ENCODE results near the gene CRP.
"Not testable (repeated sequence)": the region's sequence is repeated elsewhere in the genome, so short reads cannot be mapped to it uniquely, and the experiment has no call there.

The CRP gene, protein sequence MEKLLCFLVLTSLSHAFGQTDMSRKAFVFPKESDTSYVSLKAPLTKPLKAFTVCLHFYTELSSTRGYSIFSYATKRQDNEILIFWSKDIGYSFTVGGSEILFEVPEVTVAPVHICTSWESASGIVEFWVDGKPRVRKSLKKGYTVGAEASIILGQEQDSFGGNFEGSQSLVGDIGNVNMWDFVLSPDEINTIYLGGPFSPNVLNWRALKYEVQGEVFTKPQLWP

DNA sequence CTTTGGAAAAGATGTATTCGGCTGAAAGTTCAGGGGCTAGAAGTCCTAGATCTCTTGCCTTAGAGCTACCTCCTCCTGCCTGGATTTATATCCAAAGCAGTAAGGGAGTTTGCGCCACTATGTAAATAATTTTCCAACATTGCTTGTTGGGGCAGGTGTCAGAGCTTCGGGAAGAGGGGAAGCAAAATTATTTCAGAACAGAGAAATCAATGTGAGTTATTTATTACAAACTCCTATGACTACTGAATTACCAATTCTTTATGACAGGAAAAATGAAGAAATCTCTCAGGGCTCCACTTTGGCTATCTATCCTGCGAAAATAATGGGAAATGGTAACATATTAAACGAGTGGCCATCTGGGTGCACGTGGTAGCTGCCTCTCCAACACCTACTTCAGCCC lies at the start of gene CRP:
CRP (minus strand) TSS at position 61 of the 400 bp plus-strand sequence. CDS start 104 bp downstream, outside the sequence.
- no peak for DNase-seq

DNA sequence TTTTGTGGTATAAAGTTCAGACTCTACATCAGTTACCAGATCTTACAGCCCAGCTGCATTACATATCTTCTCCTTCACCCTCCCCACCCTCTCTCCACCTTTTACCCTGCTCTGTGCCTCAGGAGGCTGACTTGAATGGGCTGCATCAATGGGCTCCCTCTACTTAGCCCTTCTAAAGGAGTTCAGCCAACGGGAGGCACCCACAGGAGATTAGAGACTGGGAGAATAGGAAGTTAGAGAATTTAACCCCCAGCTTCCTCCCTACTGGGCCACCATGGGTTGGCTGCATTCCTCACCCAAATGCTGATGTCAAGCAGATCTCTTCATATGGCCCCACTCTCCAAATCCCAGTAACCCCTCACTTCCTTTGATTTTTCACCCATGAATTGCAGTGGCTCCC lies 49.3 kb upstream of the CRP start:
- no peak for DNase-seq

DNA sequence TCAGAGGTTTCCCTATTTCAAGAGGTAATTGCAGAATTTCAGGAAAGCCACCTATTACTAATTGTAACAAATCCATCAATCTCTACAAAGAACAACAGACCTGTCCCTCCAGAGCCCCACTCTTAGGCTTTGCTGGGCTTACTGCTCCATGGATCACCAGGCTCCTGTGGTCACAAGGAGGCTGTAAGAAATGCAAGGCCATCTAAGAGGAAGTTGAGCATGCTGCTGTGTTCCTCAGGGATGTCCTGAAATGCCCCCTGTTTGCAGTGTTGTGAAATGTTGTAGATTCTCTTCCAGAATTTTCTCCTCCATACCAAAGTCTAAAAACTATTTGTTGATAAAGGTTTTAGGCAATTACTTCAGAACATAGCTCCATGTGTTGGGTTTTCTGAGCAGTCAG lies 42.0 kb upstream of the CRP start:
- DNase-seq, result no peak

DNA sequence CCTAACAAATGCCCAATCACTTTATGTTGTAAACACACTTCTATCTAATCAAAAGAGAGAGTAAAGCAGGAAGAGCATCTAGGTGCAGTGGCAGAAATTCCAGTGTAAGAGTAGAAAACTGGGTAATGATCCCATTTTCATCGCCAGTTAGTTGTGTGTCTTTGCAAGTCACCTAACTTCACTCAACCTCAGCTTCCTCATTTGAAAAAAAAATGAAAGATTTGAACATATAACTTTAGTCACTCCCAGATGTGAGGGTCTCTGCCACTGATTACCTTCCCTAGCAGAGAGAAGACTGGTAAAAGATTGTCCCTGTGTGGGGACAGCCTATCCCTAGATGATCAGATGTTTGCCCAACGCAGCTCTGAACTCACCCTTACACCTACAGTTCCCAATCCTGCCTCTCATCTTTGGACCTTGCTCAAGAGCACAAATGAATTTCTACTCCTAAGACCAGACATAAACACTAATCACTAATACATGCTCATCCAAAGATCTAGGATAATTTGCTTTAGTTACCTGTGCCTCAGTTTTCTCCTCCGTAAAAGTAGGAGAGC lies 41.1 kb upstream of the CRP start:
- DNase-seq, result no peak

DNA sequence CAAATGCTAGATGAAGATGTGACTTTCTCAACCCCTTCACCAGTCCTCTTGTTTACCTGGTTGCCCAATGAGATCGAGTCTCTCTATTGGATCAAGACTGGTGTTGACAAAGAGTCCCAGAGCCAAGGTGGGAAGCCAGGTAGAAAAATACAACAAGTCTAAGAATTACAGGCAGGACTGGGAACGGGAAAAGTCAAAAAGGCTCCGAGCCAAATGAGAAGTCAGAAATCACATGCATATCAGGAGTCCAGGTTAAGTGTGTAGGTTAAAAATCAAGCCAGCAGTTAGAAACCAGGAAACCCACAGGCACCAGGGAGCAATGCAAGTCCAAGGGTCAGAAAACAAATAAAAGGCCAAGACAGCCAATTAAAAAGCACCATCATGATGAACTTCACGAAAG lies 39.0 kb upstream of the CRP start:
- DNase-seq, result no peak

DNA sequence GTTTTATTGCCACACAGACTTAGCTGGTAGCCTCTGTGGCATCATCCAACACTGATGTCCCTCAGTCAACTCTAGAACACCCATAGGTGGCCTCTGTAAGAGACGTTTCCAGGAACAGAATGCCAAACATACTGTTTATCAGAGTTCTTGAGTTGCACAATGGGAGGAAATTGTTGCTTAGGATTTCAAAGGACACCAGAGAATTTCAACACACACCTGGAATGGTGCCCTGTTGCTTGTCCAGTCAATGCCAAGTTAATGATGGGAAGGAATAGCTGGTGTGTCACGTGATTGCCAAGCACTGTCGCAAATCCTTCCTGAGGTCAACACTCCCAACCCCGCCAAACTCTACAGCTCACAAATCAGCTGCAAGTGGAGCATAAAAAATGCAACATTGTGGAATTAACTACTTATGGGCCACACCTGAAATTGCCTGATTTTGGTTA lies 37.8 kb upstream of the CRP start:
- DNase-seq, result no peak

DNA sequence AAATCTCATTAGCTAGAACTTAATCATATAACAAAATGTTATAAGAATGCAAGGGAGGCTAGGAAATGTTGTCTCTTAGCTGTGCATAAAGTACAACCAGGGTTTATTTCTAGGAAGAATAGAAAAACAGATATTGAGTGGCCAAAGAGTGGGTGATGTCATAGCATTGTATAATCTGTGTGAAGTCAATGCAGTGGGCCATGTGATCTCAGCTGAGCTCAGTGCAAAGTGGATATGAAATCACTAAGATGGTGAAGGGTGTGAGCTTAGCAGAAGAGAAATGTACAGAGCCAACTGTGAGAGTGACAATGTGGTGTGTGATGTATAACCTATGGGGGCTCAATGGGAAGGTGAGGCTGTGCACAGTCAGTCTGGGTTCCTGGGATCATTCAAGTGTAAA lies 36.6 kb upstream of the CRP start:
- no peak for DNase-seq

DNA sequence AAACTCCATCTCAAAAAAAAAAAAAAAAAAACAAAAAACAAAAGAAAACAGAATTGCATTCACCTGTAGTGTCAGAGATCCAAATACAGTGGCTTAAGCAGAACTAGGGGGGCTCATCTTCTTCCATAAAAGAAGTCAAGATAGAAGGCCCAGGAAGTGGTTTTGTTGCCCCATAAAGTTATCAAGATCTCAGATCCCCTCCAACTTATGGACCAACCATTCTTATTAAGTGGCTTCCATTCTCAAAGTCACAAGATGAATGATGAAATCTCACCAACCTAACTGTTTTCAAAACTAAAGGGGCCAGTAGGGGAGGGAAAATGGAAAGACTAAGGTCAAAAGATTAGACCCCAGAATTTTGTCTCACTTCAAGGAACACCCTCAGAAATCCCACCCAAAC lies 36.2 kb upstream of the CRP start:
- DNase-seq, result no peak

DNA sequence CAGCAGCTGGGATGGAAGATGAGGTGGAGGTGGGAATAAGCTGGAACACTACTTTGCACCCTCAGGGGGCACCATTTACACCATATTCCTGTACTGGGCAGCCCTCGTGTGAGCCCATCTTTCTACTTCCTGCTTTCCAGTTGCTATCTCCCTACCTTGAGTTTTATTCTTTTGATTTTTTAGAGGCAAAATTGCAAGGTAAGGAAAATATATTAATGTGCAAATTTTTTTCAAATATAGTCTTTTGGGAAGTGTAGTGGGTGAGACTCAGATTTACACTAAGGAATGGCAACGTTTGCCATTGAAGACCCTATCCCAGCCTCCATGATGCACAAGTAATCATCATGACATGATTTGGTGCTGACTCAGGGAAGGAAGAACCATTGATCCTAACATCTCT lies 35.2 kb upstream of the CRP start:
- no peak for DNase-seq

DNA sequence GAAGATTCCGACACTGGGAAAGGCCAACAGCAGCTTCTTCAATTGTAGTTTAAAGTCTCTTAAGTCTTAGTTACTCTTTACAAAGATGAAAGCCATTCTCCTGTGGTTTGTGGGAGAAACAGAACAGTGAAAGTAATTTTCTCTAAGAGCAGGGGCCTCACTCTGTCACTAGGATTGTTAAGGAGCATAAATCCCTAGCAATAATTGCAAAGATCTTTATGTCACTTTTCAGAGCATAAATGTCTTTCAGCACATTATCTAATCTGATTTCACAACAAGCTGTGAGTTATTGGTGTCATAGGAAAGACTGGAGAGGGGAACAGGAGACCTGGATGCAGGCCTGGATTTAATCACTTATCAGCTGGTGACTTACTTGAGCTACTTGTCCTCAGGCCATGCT lies 34.0 kb upstream of the CRP start:
- no peak for DNase-seq

DNA sequence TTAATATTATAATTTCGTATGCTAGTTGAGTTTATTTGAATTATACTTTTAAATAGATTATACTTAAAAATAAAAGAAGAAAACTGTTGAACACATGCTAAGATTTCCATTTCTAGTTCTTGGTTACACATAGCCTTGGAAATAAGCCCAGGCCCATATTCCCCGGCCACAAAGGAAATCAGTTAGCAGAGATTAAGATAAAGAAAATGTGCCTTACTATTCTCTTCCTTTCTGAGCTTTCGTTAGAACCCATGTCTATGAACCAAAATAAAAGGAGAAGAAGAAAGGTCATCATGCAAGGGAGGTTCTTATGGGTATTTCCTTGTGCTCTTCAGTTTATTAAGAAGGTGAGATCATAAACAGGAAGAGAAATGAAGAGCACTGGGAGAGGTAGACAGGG lies 32.3 kb upstream of the CRP start:
- DNase-seq, result no peak

DNA sequence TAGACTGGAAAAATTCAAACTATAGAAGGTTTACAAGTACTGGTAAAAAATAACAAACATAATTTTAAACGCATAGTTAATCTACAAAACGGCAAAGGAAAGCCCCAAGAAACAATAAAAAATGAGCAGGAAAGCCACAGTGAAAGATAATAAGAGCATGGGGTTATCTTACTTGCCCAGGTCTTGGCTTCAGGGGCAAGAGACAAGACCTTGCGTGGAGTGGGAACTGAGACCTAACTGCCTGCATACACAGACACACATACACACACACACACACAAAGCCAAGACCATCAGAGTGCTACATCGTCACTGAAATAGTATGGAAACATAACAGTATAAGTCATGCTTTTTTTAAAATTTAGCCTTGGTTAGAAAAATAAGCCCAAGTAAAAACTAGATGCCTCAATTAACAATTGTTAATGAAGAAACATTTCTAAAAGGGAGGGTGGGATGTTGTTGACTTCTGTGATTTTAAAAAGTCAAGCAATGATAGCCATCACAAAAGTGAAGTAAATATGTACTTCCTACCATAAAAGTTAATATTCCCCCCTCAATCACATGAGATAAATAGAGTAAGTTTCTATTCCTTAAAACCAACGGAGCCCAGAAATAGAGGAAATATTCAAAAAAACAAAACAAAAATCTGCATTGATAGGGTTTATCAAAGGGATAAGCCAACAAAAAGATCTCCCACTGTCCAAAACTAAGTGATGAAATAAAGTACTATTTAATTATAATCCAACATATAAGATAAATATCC lies 29.4 kb upstream of the CRP start:
- no peak for DNase-seq

DNA sequence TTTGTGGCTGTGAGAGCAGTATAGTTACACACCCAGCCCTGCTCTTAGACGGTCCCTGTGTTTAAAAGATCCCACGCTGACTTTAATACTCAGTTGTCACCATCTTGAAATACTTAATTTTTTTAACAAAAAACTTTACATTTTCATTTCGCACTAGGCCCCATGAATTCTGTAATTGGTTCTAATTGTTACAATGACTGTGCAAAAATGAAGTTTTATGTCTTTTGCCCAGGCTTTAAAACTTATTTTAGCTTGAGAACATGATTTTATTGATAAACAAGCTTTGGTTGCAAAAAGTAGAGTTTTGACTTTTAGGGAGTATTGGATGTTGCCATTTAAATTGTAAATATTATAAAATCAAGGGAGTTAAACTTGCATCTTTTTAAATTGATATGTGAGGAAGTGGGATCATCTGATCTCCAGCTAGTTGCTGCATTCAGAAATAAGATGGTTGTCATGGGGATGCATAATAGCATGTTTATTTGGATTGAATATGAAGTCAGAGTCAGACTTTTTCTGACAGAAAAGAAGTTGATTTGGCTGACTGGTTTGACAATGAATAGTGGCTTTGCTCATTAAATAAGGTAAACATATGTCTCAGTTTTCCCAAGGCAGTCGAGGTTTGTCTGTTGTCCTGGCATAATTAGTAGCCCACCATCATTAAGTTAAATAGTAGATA lies 23.0 kb upstream of the CRP start:
- no peak for DNase-seq

DNA sequence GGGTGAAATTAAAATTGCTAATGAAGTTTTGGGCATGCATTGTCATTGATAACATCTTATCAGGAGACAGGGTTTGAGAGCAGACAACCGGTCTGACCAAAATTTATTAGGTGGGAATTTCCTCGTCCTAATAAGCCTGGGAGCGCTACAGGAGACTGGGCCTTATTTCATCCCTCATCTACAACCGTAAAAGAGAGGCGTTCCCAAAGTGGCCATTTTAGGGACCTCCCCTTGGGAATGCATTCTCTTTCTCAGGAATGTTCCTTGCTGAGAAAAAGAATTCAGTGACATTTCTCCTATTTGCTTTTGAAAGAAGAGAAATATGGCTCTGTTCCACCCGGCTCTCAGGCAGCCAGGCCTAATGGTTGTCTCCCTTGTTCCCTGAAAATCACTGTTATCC lies 8.8 kb upstream of the CRP start:
- DNase-seq, result not testable (repeated sequence)

DNA sequence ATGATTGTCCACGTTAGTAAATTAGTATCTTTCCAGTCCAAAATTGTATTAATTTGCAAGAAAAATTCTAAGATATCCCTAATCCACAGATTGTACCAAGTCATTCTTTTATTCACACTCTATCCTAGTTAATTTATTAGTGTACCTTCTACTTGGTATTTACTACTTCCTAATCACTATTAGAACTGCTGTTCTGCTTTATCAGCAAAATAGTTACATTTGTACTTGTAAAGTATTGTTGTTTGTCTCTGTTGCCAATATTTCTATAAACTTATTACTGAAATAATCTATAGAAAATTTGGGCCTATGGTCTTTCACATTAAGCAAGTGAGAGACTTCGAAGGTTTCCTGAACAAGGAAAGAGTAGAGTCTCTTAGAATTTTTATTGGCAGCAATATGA lies 5.6 kb upstream of the CRP start:
- DNase-seq, result no peak

DNA sequence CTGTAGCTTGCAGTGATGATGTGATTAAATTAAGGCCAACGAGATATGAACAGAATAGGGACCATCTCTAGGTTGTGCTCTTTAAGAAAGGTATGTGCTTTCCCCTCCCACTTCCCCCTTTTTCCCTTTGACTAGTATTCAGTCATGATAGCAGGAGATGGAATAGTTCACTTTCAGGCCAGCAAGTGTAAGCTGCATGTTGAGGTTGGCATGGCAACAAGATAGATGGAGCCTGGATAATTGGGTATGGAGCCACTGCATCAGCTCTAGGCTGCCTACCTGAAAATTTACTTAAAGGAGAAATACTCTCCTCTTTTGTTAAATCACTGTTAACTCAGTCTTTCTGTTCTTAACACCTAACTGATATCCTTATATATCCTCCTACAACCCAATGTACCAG lies 1.5 kb upstream of the CRP start:
- DNase-seq, result no peak

DNA sequence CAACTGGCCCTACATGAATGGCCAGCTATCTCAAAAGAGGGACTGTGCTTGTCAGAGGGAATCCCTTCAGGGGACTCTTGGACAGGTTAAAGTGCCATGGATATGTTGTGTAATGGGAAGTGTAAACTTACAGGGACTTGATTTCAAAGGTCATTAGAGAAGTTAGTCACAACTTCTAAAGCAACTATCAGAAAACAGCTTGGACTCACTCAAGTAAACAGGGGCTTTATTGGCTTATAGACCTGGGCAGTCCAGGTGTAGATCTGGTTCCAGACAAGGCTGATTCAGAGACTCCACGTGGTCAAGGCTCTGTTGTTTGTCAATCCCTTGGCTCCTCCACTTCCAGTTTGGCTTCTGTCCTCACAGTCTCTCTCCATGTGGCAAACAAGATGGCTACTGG lies 2.3 kb downstream of the CRP start:
- DNase-seq, result no peak

DNA sequence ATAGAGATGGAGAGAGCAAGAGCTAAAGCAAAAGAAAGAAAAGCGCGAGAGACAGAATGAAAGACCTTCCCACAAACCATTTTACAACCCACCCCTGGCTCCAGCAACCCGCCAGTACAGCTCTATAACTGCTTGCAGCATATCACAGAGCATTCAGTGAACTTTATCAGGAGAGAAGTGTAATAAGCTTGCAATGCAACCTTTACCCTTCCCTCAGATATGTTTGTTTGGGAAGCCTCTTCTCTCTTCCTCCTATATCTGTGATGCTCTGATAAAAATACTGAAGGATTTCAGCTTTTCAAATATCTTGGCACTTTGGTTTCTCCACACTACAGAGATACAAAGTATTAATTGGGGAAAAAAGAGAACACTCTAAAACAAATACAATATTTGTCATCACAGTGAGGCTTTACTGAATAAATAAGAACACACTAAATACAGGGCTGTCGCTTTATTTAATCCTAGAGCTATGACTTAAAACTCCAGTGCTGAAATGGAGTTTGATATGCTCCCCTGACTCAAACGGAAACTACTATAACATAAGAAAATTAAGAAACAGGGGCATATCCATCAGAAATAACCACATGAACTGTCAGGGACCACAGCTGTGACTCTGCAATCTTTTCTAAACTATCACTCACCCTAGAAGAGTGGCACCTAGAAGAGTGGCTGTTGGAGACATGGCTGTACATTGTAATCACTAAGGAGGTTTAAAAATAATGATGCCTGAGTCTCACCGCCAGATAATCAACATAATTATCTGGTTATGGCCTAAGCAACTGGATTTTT lies 6.7 kb downstream of the CRP start:
- no peak for DNase-seq

DNA sequence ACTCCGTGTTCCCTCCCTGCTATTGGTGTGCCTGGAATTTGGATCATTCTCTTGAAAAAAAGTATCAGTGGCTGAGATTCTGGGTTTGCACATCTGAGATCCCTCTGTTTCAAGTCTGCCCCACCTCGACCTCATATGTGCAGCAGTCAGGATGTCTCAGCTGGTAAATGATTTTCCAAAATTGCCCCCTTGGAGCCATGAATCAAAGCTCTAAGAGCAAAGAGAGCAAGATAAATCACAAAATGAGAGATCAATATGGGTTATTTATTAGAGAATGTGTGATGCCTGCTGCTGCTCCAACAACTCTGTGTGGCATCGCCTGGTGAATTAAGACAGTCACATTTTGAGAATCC lies 8.5 kb downstream of the CRP start:
- DNase-seq, result no peak

DNA sequence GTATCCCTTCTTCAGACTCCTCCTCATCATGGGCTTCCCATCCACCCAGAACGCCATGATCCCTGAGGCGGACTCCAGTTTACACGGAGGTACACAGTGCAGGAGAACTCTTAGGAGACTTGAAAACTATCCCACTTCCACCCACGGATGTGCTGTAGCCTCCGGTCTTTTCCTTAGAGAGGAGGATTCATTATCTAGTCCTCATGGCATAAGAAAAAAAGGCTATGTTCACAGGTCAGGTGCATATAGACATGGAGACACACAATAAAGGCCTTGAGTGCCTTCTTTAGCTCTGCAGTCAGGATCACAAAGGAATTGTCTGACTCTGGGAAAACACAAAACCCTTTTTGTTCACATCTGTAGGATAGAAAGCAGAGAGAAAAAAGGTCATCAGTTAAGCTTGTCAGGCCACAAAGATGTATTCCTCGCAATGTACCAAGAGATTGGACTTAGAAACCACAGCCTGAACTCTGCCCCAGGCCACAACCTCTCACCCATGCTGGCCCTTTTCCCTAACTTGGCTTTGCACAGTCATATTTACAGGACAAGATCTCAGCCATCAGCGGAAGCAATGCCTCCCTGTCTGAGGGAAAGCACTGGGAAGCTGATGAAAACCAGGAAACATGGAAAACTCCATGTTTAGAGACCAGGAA lies 9.0 kb downstream of the CRP start:
- no peak for DNase-seq

DNA sequence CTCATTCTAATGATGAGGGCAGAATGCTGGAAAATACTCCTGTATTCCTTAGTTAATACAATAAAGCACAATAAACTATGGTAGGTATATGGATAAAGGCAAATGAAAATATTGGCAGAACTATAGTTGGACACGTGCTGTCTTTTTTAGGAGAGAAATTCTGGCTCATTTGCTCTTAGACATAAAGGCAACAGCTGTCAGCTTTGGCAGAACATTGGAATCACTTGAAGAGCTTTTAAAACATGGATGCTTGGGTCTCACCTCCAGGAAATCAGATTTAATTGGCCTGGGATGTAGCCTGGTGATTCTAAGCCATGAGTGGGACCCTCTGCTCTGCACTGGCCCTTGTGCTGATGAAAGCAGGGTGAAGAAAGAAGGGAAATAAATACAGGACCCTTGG lies 9.9 kb downstream of the CRP start:
- no peak for DNase-seq

DNA sequence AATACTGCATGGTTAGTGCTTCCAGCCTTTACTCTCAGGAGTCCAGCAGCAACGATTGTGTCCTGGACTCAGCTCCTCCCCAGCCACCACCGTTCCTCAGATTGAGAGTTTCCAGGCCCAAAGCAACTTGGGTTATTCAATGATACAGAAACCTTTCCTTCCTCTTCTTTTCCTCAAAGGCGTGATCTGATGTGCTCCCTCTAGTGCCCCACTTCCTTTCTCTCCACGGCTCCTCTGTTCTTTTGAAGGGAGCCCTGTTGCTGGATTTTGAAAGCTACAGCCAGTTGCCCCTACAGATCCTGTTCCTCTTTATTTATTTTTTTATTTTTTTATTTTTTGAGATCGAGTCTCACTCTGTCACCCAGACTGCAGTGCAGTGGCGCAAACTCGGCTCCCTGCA lies 14.1 kb downstream of the CRP start:
- DNase-seq, result no peak

DNA sequence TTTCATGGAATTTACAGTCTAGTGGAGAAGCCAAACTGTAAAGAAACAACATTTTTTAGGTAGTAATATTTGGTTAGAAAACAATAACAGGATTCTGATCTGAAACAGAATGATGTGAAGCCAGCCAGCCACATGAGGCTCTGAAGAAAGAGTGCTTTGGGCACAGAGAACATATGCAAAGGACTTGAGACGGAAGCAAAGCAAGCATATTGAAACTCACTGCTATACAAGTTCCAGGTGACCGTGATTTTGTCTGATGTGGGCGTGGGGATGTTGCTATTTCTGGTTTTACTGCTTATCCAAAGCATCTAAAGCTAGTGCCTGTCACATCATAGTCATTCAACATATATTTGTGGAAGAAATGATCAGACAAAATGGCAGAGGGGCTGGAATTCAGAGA lies 14.7 kb downstream of the CRP start:
- DNase-seq, result no peak
